K562 (cell line): Measurements from ENCODE around the gene THRSP. TPM values are rescaled to one million over a fixed set of nuclear protein-coding genes. Genes with fewer than 3 reads are reported as not detected.
"Not testable (repeated sequence)": the region's sequence is repeated elsewhere in the genome, so short reads cannot be mapped to it uniquely, and the experiment has no call there.

Source experiments
- ATAC-seq: fragments of 200-7000 bp; cut with Tn5 transposase; 3 replicates; pipeline ENCODE4 v1.9.1; 2020; ENCODE audit warnings: moderate library complexity
- BruUV-seq: library from RNA; stranded (reverse); fragments of 400-500 nt; replicated peaks from 2 replicates; lab custom pipeline; 2021; lab: Mats Ljungman, UMichigan
- CTCF ChIA-PET: fragments of 300-600 bp; formaldehyde crosslinking; extraction: SDS; loops from one replicate; lab custom pipeline; 2021; ENCODE audit warnings: low intra/inter-chr PET ratio; lab: Yijun Ruan, JAX
- POLR2A ChIA-PET: fragments of 300-600, 350-650 bp; sonication (Branson Sonifier 250); formaldehyde crosslinking; extraction: SDS; loops from one replicate; lab custom pipeline; 2021; ENCODE audit warnings: antibody characterized with exemption, inconsistent platforms; lab: Yijun Ruan, JAX
- DNase-seq, 4 experiments: peaks; one replicate each; pipeline versions ENCODE4 v3.0.0 to v3.0.0-alpha.2; 2011 to 2018; ENCODE audit warnings: low spot score in 3 of 4, mixed read lengths in 3 of 4; ENCODE audit errors: extremely low read depth in 1 of 4
- FAIRE-seq: peaks from 2 replicates; lab custom pipeline; 2011; peaks lifted over from hg19 to GRCh38; lab: Jason Lieb, UNC
- H2AFZ ChIP-seq: 2 replicates; pipeline ENCODE4 v1.6.0; 2011; ENCODE audit warnings: low read depth, low read length, control low read depth, inconsistent platforms
- H3K27ac ChIP-seq: fragments of 200-600 bp; 3 replicates; pipeline ENCODE4 v1.8.0; 2011; ENCODE audit warnings: low read depth, mild to moderate bottlenecking, control low read depth, inconsistent platforms, low read length, moderate library complexity, mixed read lengths; ENCODE audit errors: extremely low read depth
- H3K27me3 ChIP-seq, 2 experiments: fragments of 300-600 bp in 1 of 2; 2 replicates in 1 of 2; 3 replicates in 1 of 2; pipeline versions ENCODE4 v1.6.0 to v1.8.0; 2011; ENCODE audit warnings: inconsistent platforms in 2 of 2, low read length in 2 of 2, mild to moderate bottlenecking in 1 of 2, mixed read lengths in 1 of 2, moderate library complexity in 1 of 2; ENCODE audit not compliant: control insufficient read depth in 2 of 2, insufficient read depth in 2 of 2
- H3K36me3 ChIP-seq: fragments of 300-600 bp; 3 replicates; pipeline ENCODE4 v1.8.0; 2011; ENCODE audit warnings: mild to moderate bottlenecking, low read length, inconsistent platforms; ENCODE audit not compliant: control insufficient read depth, insufficient read depth
- H3K4me1 ChIP-seq, 2 experiments: fragments of 200-600 bp in 1 of 2; replicated peaks in 1 of 2; 2 replicates in 1 of 2; 3 replicates in 1 of 2; pipeline versions ENCODE4 v1.5.1 to v1.8.0; 2011; ENCODE audit warnings: inconsistent platforms in 2 of 2, low read length in 2 of 2, mild to moderate bottlenecking in 1 of 2, mixed read lengths in 1 of 2, moderate library complexity in 1 of 2; ENCODE audit not compliant: control insufficient read depth in 2 of 2, insufficient read depth in 2 of 2
- H3K4me2 ChIP-seq: 2 replicates; pipeline ENCODE4 v1.6.1; 2011; ENCODE audit warnings: low read length, control low read depth, inconsistent platforms, mixed read lengths; ENCODE audit not compliant: insufficient read depth
- H3K4me3 ChIP-seq: fragments of 200-600 bp; sonication (generic), shearing (Covaris generic); 2 replicates; pipeline ENCODE4 v1.5.1; 2016; ENCODE audit warnings: control low read depth, inconsistent platforms
- H3K79me2 ChIP-seq: fragments of 200-600 bp; 3 replicates; pipeline ENCODE4 v1.8.0; 2011; ENCODE audit warnings: low read length, inconsistent platforms; ENCODE audit not compliant: control insufficient read depth, insufficient read depth
- H3K9ac ChIP-seq, 2 experiments: 2 replicates each; pipeline versions ENCODE4 v1.6.0 to v1.6.1; 2011; ENCODE audit warnings: low read depth in 2 of 2, low read length in 2 of 2, control low read depth in 1 of 2, inconsistent platforms in 1 of 2, mild to moderate bottlenecking in 1 of 2, mixed read lengths in 1 of 2; ENCODE audit not compliant: insufficient read depth in 1 of 2
- H3K9me1 ChIP-seq: one replicate; pipeline ENCODE4 v1.6.0; 2011; ENCODE audit warnings: inconsistent platforms, mild to moderate bottlenecking, low read length, moderate library complexity; ENCODE audit not compliant: control insufficient read depth, insufficient read depth
- H3K9me3 ChIP-seq: replicated peaks from 2 replicates; pipeline ENCODE4 v1.5.1; 2011; ENCODE audit warnings: low read depth, low read length, inconsistent platforms; ENCODE audit not compliant: control insufficient read depth, insufficient read depth
- H4K20me1 ChIP-seq: replicated peaks from 2 replicates; pipeline ENCODE4 v1.6.1; 2011; ENCODE audit warnings: low read length, inconsistent platforms, mixed read lengths; ENCODE audit not compliant: control insufficient read depth, insufficient read depth
- CBFA2T2 ChIP-seq: fragments of 450-650 bp; conservative IDR thresholded peaks from 2 replicates; pipeline ENCODE4 v1.6.1; 2017; ENCODE audit warnings: mild to moderate bottlenecking
- CBFA2T3 ChIP-seq: fragments of 450-650 bp; IDR thresholded peaks from 2 replicates; pipeline ENCODE4 v1.6.1; 2017
- CBX5 ChIP-seq: IDR thresholded peaks from 2 replicates; pipeline ENCODE4 v1.6.1; 2014; ENCODE audit warnings: low read depth, borderline replicate concordance
- DMBX1 ChIP-seq: fragments of 250-450 bp; sonication (Bioruptor Pico); IDR thresholded peaks from 2 replicates; pipeline ENCODE4 v1.8.0; 2022; ENCODE audit warnings: inconsistent platforms, mild to moderate bottlenecking, moderate library complexity, borderline replicate concordance
- EHMT2 ChIP-seq: fragments of 450-650 bp; IDR thresholded peaks from 2 replicates; pipeline ENCODE4 v1.6.1; 2018; ENCODE audit warnings: antibody characterized with exemption
- NFE2 ChIP-seq: IDR thresholded peaks from 2 replicates; pipeline ENCODE4 v1.6.1; 2014; ENCODE audit warnings: antibody characterized with exemption, low read depth
- RAD21 ChIP-seq, 2 experiments: fragments of 250-450 bp in 1 of 2; fragments of 450-650 bp in 1 of 2; sonication (Bioruptor Pico) in 1 of 2; formaldehyde crosslinking in 1 of 2; IDR thresholded peaks in 1 of 2; conservative IDR thresholded peaks in 1 of 2; 2 replicates each; pipeline versions ENCODE4 v1.4.0 to v1.8.0; 2020 to 2022; ENCODE audit warnings: mild to moderate bottlenecking in 2 of 2, moderate library complexity in 1 of 2
- SOX6 ChIP-seq: fragments of 450-650 bp; IDR thresholded peaks from 2 replicates; pipeline ENCODE4 v1.6.1; 2014; ENCODE audit warnings: mild to moderate bottlenecking
- TCF3 ChIP-seq: sonication (generic); formaldehyde crosslinking; IDR thresholded peaks from 2 replicates; pipeline ENCODE4 v1.4.0; 2020; ENCODE audit warnings: mild to moderate bottlenecking, missing genetic modification reagents
- WGBS: fragments of 100-300 bp; shearing (Covaris generic); methylation state at CpG from one replicate; pipeline ENCODE4 v1.1.6; 2016; ENCODE audit warnings: low coverage, mixed read lengths; ENCODE audit not compliant: insufficient coverage; ENCODE audit errors: missing lambda C conversion rate; 5-methylcytosine and 5-hydroxymethylcytosine counted together
- in situ Hi-C: fragments of 300-500 bp; cut with MboI; formaldehyde crosslinking; loops from 4 replicates; pipeline ENCODE4 v1.15.0; 2018; ENCODE audit warnings: inconsistent platforms, mixed read lengths
- intact Hi-C: fragments of 100-400 bp; cut with micrococcal nuclease; formaldehyde crosslinking; loops from 2 replicates; pipeline ENCODE4 v1.14.2; 2022
- polyA plus RNA-seq, 8 experiments: library from polyadenylated mRNA; depleted of rRNA in 4 of 8; stranded (reverse) in 5 of 8; unstranded in 3 of 8; fragments of >200 nt; fragmentation: Nextera tagmentation in 2 of 8; fragmentation: Illumina TruSeq in 1 of 8; extraction: Ambion mirVana in 2 of 8; extraction: Trizol in 1 of 8; gene quantifications; 2 replicates each; pipeline versions ENCODE4 v1.2.1 to v1.2.3, GENCODE V29; 2011 to 2014; ENCODE audit warnings: inconsistent platforms in 1 of 8, missing spikeins in 1 of 8
- total RNA-seq, 7 experiments: library from RNA; depleted of rRNA in 6 of 7; stranded (reverse); fragments of >200 nt in 6 of 7; fragmentation: Illumina TruSeq in 2 of 7; extraction: Trizol in 2 of 7; gene quantifications; 2 replicates each; pipeline versions ENCODE4 v1.2.1 to v1.2.3, GENCODE V29; 2011 to 2021; ENCODE audit warnings: low replicate concordance in 1 of 7

THRSP gene
- total and polyA plus RNA-seq, 9 of the 15 experiments (the other 6 are each of a cell fraction or from before 2014, with no cell fraction given) = 0.23 to 0.56 (median 0.31) TPM; not detected in 2

- FAIRE-seq, H3K4me2 ChIP-seq, CTCF ChIA-PET, H4K20me1 ChIP-seq, H3K9me1 ChIP-seq, BruUV-seq, H3K9ac ChIP-seq, H3K4me3 ChIP-seq, H3K9me3 ChIP-seq, DNase-seq, ATAC-seq, H3K27me3 ChIP-seq, H3K4me1 ChIP-seq, in situ Hi-C loops, H3K79me2 ChIP-seq, H3K27ac ChIP-seq, H3K36me3 ChIP-seq: not testable (repeated sequence)
- peak; percentile 7; the same call in 1 of the 2 replicates for TF ChIP-seq NFE2
- TF ChIP-seq EHMT2 = peak; percentile 42; the same call in 1 of the 2 replicates
- peak; percentile 25; the same call in 1 of the 2 replicates for TF ChIP-seq CBFA2T3
- TF ChIP-seq DMBX1 = peak; percentile 32; the same call in 1 of the 2 replicates
- TF ChIP-seq SOX6 = peak; percentile 23; the same call in 1 of the 2 replicates
- 0 out of 2 replicates have a peak, but pooled peaks have one; percentile 51 for TF ChIP-seq CBX5
- 0 out of 2 replicates have a peak, but pooled peaks have one; percentile 18 for TF ChIP-seq CBFA2T2
- 0 out of 2 replicates have a peak, but pooled peaks have one; percentile 16 for TF ChIP-seq TCF3 (CRISPR knock-in tag)
- TF ChIP-seq RAD21 (CRISPR knock-in tag; conservative IDR thresholded peaks at IDR 0.05 in 1 of 2, IDR thresholded peaks at IDR 0.05 in 1 of 2) = 0 out of 4 replicates have a peak, but pooled peaks of 1 of the 2 experiments have one; percentile 4
- peak overlapping the region; percentile 20; the same call in 1 of the 2 replicates for H2AFZ ChIP-seq
- intact Hi-C loops = loop anchor here (10.0 kb wide), 1 partner anchor 208 kb away; no protein-coding TSS in a partner anchor
- POLR2A ChIA-PET = interaction anchor here (2.0 kb wide), 1 partner anchor 9 kb away, joined by 8 read pairs; no protein-coding TSS in a partner anchor
- 81% methylated on average over 6 of the region's 6 CpGs for WGBS
Measured at GRCh38 chr11:78086521-78087074, 22.9 kb downstream of the THRSP start.
